Activated gamma-delta T cell treated with Interleukin-2 at 50 U/mL for 16 hours (primary cell): ENCODE measurements around the gene MORC2.

ENCODE experiments used
- DNase-seq: peaks from one replicate; pipeline ENCODE4 v3.0.0-alpha.2; 2020

Gene MORC2

GRCh38 chr22:30968015-30968923 lies at the start of gene MORC2:
MORC2 (minus strand) TSS chr22:30968774; CDS start chr22:30967889, 885 bp downstream.
- DNase-seq, result no peak

- DNase-seq, result no peak
Observed at GRCh38 chr22:31005535-31005934, 37.0 kb upstream of the MORC2 start.

GRCh38 chr22:31001124-31001770 lies 32.7 kb upstream of the MORC2 start:
- DNase-seq, result no peak

- no peak for DNase-seq
Observed at GRCh38 chr22:30998329-30998728, 29.8 kb upstream of the MORC2 start.

- no peak for DNase-seq
Observed at GRCh38 chr22:30996462-30996861, 27.9 kb upstream of the MORC2 start.

GRCh38 chr22:30994960-30995359 lies 26.4 kb upstream of the MORC2 start:
- no peak for DNase-seq

GRCh38 chr22:30992565-30992964 lies 24.0 kb upstream of the MORC2 start:
- DNase-seq, result no peak

GRCh38 chr22:30990690-30991089 lies 22.1 kb upstream of the MORC2 start:
- DNase-seq, result no peak

- DNase-seq, result no peak
Observed at GRCh38 chr22:30989474-30989873, 20.9 kb upstream of the MORC2 start.

- DNase-seq, result no peak
Observed at GRCh38 chr22:30985561-30986208, 17.1 kb upstream of the MORC2 start.

- no peak for DNase-seq
Observed at GRCh38 chr22:30984317-30984716, 15.7 kb upstream of the MORC2 start.

- no peak for DNase-seq
Observed at GRCh38 chr22:30982512-30982911, 13.9 kb upstream of the MORC2 start.

GRCh38 chr22:30979932-30980331 lies 11.4 kb upstream of the MORC2 start:
- no peak for DNase-seq

- DNase-seq, result no peak
Observed at GRCh38 chr22:30978304-30978962, 9.9 kb upstream of the MORC2 start.

- no peak for DNase-seq
Observed at GRCh38 chr22:30970356-30970746, 1.8 kb upstream of the MORC2 start.

- DNase-seq, result peak; percentile 35
Observed at GRCh38 chr22:30969532-30970355, 1.2 kb upstream of the MORC2 start.

- peak; percentile 97 for DNase-seq
Observed at GRCh38 chr22:30968924-30969531, 454 bp upstream of the MORC2 start, which contains the start of gene TUG1. TUG1 (plus strand) TSS chr22:30969265.

- no peak for DNase-seq
Observed at GRCh38 chr22:30964858-30965257, 3.7 kb downstream of the MORC2 start.

GRCh38 chr22:30955153-30955552 lies 13.4 kb downstream of the MORC2 start:
- DNase-seq, result no peak

- no peak for DNase-seq
Observed at GRCh38 chr22:30953206-30953605, 15.4 kb downstream of the MORC2 start.

GRCh38 chr22:30949934-30950660 lies 18.5 kb downstream of the MORC2 start:
- no peak for DNase-seq
